GM12878 (cell line): ENCODE data around the gene PSIP1. TPM values are rescaled to one million over a fixed set of nuclear protein-coding genes. Genes with fewer than 3 reads are reported as not detected.

Source experiments
- BCL11A ChIP-seq: IDR thresholded peaks from 2 replicates; pipeline ENCODE4 v1.6.1; 2011; ENCODE audit warnings: low read depth, low read length
- BHLHE40 ChIP-seq, 2 experiments: fragments of 450-650 bp in 1 of 2; IDR thresholded peaks; 2 replicates each; pipeline ENCODE4 v1.6.1; 2011 to 2017; ENCODE audit warnings: low read depth in 2 of 2, borderline replicate concordance in 1 of 2, improper control_type of control experiment in 1 of 2, low read length in 1 of 2, mild to moderate bottlenecking in 1 of 2
- CBFB ChIP-seq: IDR thresholded peaks from 2 replicates; pipeline ENCODE4 v1.6.1; 2016; ENCODE audit warnings: antibody characterized with exemption, low read depth
- CBX5 ChIP-seq: sonication (generic); IDR thresholded peaks from 2 replicates; pipeline ENCODE4 v1.6.1; 2016; ENCODE audit warnings: low read depth, moderate library complexity, mild to moderate bottlenecking, inconsistent platforms
- DPF2 ChIP-seq: fragments of 450-650 bp; IDR thresholded peaks from 2 replicates; pipeline ENCODE4 v1.6.1; 2017; ENCODE audit warnings: mild to moderate bottlenecking
- EGR1 ChIP-seq, 2 experiments: IDR thresholded peaks; 1 replicate in 1 of 2; 2 replicates in 1 of 2; pipeline ENCODE4 v1.6.1; 2011 to 2012; ENCODE audit warnings: low read depth in 2 of 2, low read length in 2 of 2, borderline replicate concordance in 1 of 2, mild to moderate bottlenecking in 1 of 2, moderate library complexity in 1 of 2
- GABPA ChIP-seq: IDR thresholded peaks from 2 replicates; pipeline ENCODE4 v1.6.1; 2014; ENCODE audit warnings: antibody characterized with exemption, low read depth, mild to moderate bottlenecking, inconsistent platforms
- HCFC1 ChIP-seq: fragments of 150-350 bp; IDR thresholded peaks from 2 replicates; pipeline ENCODE4 v1.6.1; 2014; ENCODE audit warnings: low read length
- IKZF1 ChIP-seq: fragments of 450-650 bp; conservative IDR thresholded peaks from 2 replicates; pipeline ENCODE4 v1.6.1; 2017; ENCODE audit warnings: antibody characterized with exemption, mild to moderate bottlenecking
- IRF4 ChIP-seq: IDR thresholded peaks from 2 replicates; pipeline ENCODE4 v1.6.1; 2011; ENCODE audit warnings: low read depth, low read length
- IRF5 ChIP-seq: fragments of 450-650 bp; IDR thresholded peaks from 2 replicates; pipeline ENCODE4 v1.6.1; 2017; ENCODE audit warnings: borderline replicate concordance
- MEF2B ChIP-seq: fragments of 450-650 bp; IDR thresholded peaks from 2 replicates; pipeline ENCODE4 v1.6.1; 2018; ENCODE audit warnings: mild to moderate bottlenecking, moderate library complexity; ENCODE audit not compliant: partially characterized antibody, poor library complexity, severe bottlenecking
- MLLT1 ChIP-seq: fragments of 450-650 bp; IDR thresholded peaks from 2 replicates; pipeline ENCODE4 v1.6.1; 2016; ENCODE audit warnings: mild to moderate bottlenecking
- MXI1 ChIP-seq: fragments of 150-350 bp; IDR thresholded peaks from 2 replicates; pipeline ENCODE4 v1.6.1; 2011; ENCODE audit warnings: low read depth, mild to moderate bottlenecking, inconsistent platforms, low read length, improper control_type of control experiment
- MYB ChIP-seq: fragments of 150-350 bp; IDR thresholded peaks from 2 replicates; pipeline ENCODE4 v1.6.1; 2014; ENCODE audit warnings: mild to moderate bottlenecking, low read depth, low read length, borderline replicate concordance
- NFYA ChIP-seq: IDR thresholded peaks from 2 replicates; pipeline ENCODE4 v1.6.1; 2011; ENCODE audit warnings: low read depth, mild to moderate bottlenecking, low read length, improper control_type of control experiment, borderline replicate concordance
- RAD51 ChIP-seq: fragments of 450-650 bp; IDR thresholded peaks from 2 replicates; pipeline ENCODE4 v1.6.1; 2016; ENCODE audit warnings: moderate library complexity, mild to moderate bottlenecking, inconsistent platforms
- RB1 ChIP-seq: fragments of 450-650 bp; formaldehyde crosslinking; IDR thresholded peaks from 2 replicates; pipeline ENCODE4 v1.6.1; 2017; ENCODE audit warnings: mild to moderate bottlenecking, borderline replicate concordance
- RELA ChIP-seq: fragments of 450-650 bp; IDR thresholded peaks from 2 replicates; pipeline ENCODE4 v1.8.0; 2014; ENCODE audit warnings: borderline replicate concordance; ENCODE audit not compliant: partially characterized antibody
- RUNX3 ChIP-seq: IDR thresholded peaks from 2 replicates; pipeline ENCODE4 v1.6.1; 2012; ENCODE audit warnings: low read length, inconsistent platforms
- SIX5 ChIP-seq: IDR thresholded peaks from 2 replicates; pipeline ENCODE4 v1.6.1; 2011; ENCODE audit warnings: mild to moderate bottlenecking, low read depth, low read length, moderate library complexity; ENCODE audit not compliant: severe bottlenecking
- SMAD5 ChIP-seq: IDR thresholded peaks from 2 replicates; pipeline ENCODE4 v1.6.1; 2016; ENCODE audit warnings: antibody characterized with exemption, low read depth
- TBL1XR1 ChIP-seq: IDR thresholded peaks from 2 replicates; pipeline ENCODE4 v1.6.1; 2012; ENCODE audit warnings: low read depth, low read length, improper control_type of control experiment
- TCF3 ChIP-seq: IDR thresholded peaks from 2 replicates; pipeline ENCODE4 v1.6.1; 2012; ENCODE audit warnings: low read depth, mild to moderate bottlenecking, low read length, borderline replicate concordance; ENCODE audit not compliant: insufficient read depth
- WRNIP1 ChIP-seq: IDR thresholded peaks from 2 replicates; pipeline ENCODE4 v1.6.1; 2011; ENCODE audit warnings: low read depth, low read length, improper control_type of control experiment, borderline replicate concordance
- YBX1 ChIP-seq: fragments of 450-650 bp; IDR thresholded peaks from 2 replicates; pipeline ENCODE4 v1.6.1; 2016; ENCODE audit warnings: antibody characterized with exemption
- ZBTB40 ChIP-seq: fragments of 450-650 bp; IDR thresholded peaks from 2 replicates; pipeline ENCODE4 v1.6.1; 2016; ENCODE audit warnings: mild to moderate bottlenecking, moderate library complexity, borderline replicate concordance
- polyA plus RNA-seq, 11 experiments: library from polyadenylated mRNA; depleted of rRNA in 4 of 11; unstranded in 6 of 11; stranded (reverse) in 5 of 11; fragments of >200 nt; fragmentation: Nextera tagmentation in 4 of 11; fragmentation: Illumina TruSeq in 1 of 11; extraction: Ambion mirVana in 4 of 11; extraction: Trizol in 1 of 11; gene quantifications; 1 replicate in 1 of 11; 2 replicates in 10 of 11; pipeline versions ENCODE4 v1.2.1 to v1.2.3, GENCODE V29; 2011 to 2016; ENCODE audit warnings: inconsistent platforms in 2 of 11, missing spikeins in 2 of 11, low read depth in 1 of 11
- total RNA-seq, 4 experiments: library from RNA; depleted of rRNA in 3 of 4; stranded (reverse); fragments of >200 nt in 3 of 4; fragmentation: Illumina TruSeq in 1 of 4; extraction: Trizol in 1 of 4; gene quantifications; 2 replicates each; pipeline versions ENCODE4 v1.2.1 to v1.2.3, GENCODE V29; 2013 to 2021

The PSIP1 gene
- total and polyA plus RNA-seq, 10 of the 15 experiments (the other 5 are each of a cell fraction or from before 2014, with no cell fraction given) = 75.5 to 299 (median 173) TPM

- TF ChIP-seq MEF2B = no peak
- no peak for TF ChIP-seq WRNIP1
- TF ChIP-seq SIX5 = no peak
- TF ChIP-seq HCFC1 = no peak
- TF ChIP-seq NFYA = no peak
- TF ChIP-seq MYB = no peak
- no peak for TF ChIP-seq RAD51
- TF ChIP-seq GABPA = no peak
- TF ChIP-seq BHLHE40 (IDR thresholded peaks at IDR 0.05; ENCODE audit: borderline replicate concordance in 1 of 2, low read depth in 2 of 2, low read length in 1 of 2) = peak in 1 of 2 experiments; percentile 37; a peak in 1 of 4 replicates
- 0 out of 2 replicates have a peak, but pooled peaks have one; percentile 47 for TF ChIP-seq BCL11A
- no peak for TF ChIP-seq EGR1 (IDR thresholded peaks at IDR 0.05; ENCODE audit: borderline replicate concordance in 1 of 2, low read depth in 2 of 2, low read length in 2 of 2)
- peak; percentile 32; the same call in 1 of the 2 replicates for TF ChIP-seq MLLT1
- TF ChIP-seq TCF3 = 0 out of 2 replicates have a peak, but pooled peaks have one; percentile 16
- TF ChIP-seq CBX5 = no peak
- TF ChIP-seq CBFB = no peak
- TF ChIP-seq IKZF1 = peak; percentile 62
- peak; percentile 54 for TF ChIP-seq RUNX3
- TF ChIP-seq TBL1XR1 = no peak
- no peak for TF ChIP-seq RELA
- peak; percentile 77 for TF ChIP-seq IRF4
- TF ChIP-seq ZBTB40 = no peak
- TF ChIP-seq MXI1 = peak; percentile 39; the same call in 1 of the 2 replicates
- no peak; the same call in 1 of the 2 replicates for TF ChIP-seq DPF2
- TF ChIP-seq RB1 = no peak
- TF ChIP-seq YBX1 = no peak
- no peak for TF ChIP-seq SMAD5
- TF ChIP-seq IRF5 = no peak
Observed at GRCh38 chr9:15426019-15426418, 84.8 kb downstream of the PSIP1 start (continued).
